ENCODE measurements around the gene ARHGEF7. TPM values are rescaled to one million over a fixed set of nuclear protein-coding genes. Genes with fewer than 3 reads are reported as not detected.

Gene ARHGEF7
- total RNA-seq, 5 donors from 2014 or later (not counting 1 experiment from before 2014, with no cell fraction given), result 68.0 to 85.8 (median 83.7) TPM

GRCh38 chr13:111159362-111160320 lies 44.5 kb downstream of the ARHGEF7 start:
- H3K4me3 ChIP-seq (ENCODE audit: control insufficient read depth in 1 of 2, extremely low read depth in 1 of 2, low read length in 1 of 2), result no peak overlapping the region
- no peaks in the 10 kb centered on the region for H3K27me3 ChIP-seq (replicated peaks in 1 of 2; ENCODE audit: control insufficient read depth in 2 of 2, extremely low read depth in 1 of 2, insufficient read depth in 2 of 2, low read length in 1 of 2)
- ATAC-seq (replicated peaks in 1 of 4), result no peak
- POLR2A ChIA-PET, result interaction anchor here in 1 of 2 donors (0.5 kb wide), 1 partner anchor 403 kb away, joined by 9 read pairs; no protein-coding TSS in a partner anchor
- H3K9me3 ChIP-seq, result no peaks in the 10 kb centered on the region
- no peak overlapping the region for H3K27ac Mint-ChIP-seq
- 100% methylated on average over 1 of the region's 3 CpGs for WGBS (ENCODE audit: insufficient coverage)
- H3K9me3 Mint-ChIP-seq, result no peaks in the 10 kb centered on the region
- CTCF ChIA-PET, result interaction anchor here in 1 of 2 donors (0.6 kb wide), 1 partner anchor 25 kb away, joined by 3 read pairs; no protein-coding TSS in a partner anchor
- peaks cover 3 to 16% of the 10 kb centered on the region in 2 donors for H3K36me3 ChIP-seq (ENCODE audit: control insufficient read depth in 2 of 2, extremely low read depth in 1 of 2, insufficient read depth in 1 of 2, low read length in 1 of 2)
- no peak overlapping the region for H3K4me3 Mint-ChIP-seq
- peaks cover 3 to 13% of the 10 kb centered on the region in 2 experiments for H3K4me1 ChIP-seq (ENCODE audit: control insufficient read depth in 1 of 2, extremely low read depth in 1 of 2, insufficient read depth in 2 of 2, low read length in 2 of 2)
- H3K4me1 Mint-ChIP-seq, result peaks cover 57 to 63% (median 60%) of the 10 kb centered on the region in 3 donors
- no peaks in the 10 kb centered on the region for H3K27me3 Mint-ChIP-seq
- peaks cover 42% of the 10 kb centered on the region for H3K36me3 Mint-ChIP-seq
- no peak for DNase-seq
- H3K27ac ChIP-seq (ENCODE audit: low read length), result no peak overlapping the region

- POLR2A ChIA-PET, result interaction anchor here in 1 of 2 donors (0.5 kb wide), 1 partner anchor 402 kb away, joined by 9 read pairs; no protein-coding TSS in a partner anchor
- CTCF ChIA-PET, result no interaction called here
- Mint-ChIP-seq H3K27ac (no peak overlapping the region), H3K4me1 (peaks cover 57 to 63% (median 62%) of the 10 kb centered on the region in 3 donors), H3K4me3 (no peak overlapping the region), H3K36me3 (peaks cover 45% of the 10 kb centered on the region), H3K27me3 (no peaks in the 10 kb centered on the region), H3K9me3 (no peaks in the 10 kb centered on the region)
- Histone ChIP-seq H3K36me3 (ENCODE audit: control insufficient read depth in 2 of 2, extremely low read depth in 1 of 2, insufficient read depth in 1 of 2, low read length in 1 of 2) (peaks cover 3 to 18% of the 10 kb centered on the region in 2 donors), H3K27me3 (replicated peaks in 1 of 2; ENCODE audit: control insufficient read depth in 2 of 2, extremely low read depth in 1 of 2, insufficient read depth in 2 of 2, low read length in 1 of 2) (no peaks in the 10 kb centered on the region), H3K4me1 (ENCODE audit: control insufficient read depth in 1 of 2, extremely low read depth in 1 of 2, insufficient read depth in 2 of 2, low read length in 2 of 2) (peaks cover 3 to 8% of the 10 kb centered on the region in 2 experiments), H3K9me3 (no peaks in the 10 kb centered on the region), H3K27ac (ENCODE audit: low read length) (no peak overlapping the region), H3K4me3 (ENCODE audit: control insufficient read depth in 1 of 2, extremely low read depth in 1 of 2, low read length in 1 of 2) (no peak overlapping the region)
- no CpG with 5 or more reads among the region's 3 CpGs for WGBS (ENCODE audit: insufficient coverage)
- no peak for ATAC-seq (replicated peaks in 1 of 4)
- no peak for DNase-seq
Observed at GRCh38 chr13:111160648-111161047, 45.5 kb downstream of the ARHGEF7 start.

DNA sequence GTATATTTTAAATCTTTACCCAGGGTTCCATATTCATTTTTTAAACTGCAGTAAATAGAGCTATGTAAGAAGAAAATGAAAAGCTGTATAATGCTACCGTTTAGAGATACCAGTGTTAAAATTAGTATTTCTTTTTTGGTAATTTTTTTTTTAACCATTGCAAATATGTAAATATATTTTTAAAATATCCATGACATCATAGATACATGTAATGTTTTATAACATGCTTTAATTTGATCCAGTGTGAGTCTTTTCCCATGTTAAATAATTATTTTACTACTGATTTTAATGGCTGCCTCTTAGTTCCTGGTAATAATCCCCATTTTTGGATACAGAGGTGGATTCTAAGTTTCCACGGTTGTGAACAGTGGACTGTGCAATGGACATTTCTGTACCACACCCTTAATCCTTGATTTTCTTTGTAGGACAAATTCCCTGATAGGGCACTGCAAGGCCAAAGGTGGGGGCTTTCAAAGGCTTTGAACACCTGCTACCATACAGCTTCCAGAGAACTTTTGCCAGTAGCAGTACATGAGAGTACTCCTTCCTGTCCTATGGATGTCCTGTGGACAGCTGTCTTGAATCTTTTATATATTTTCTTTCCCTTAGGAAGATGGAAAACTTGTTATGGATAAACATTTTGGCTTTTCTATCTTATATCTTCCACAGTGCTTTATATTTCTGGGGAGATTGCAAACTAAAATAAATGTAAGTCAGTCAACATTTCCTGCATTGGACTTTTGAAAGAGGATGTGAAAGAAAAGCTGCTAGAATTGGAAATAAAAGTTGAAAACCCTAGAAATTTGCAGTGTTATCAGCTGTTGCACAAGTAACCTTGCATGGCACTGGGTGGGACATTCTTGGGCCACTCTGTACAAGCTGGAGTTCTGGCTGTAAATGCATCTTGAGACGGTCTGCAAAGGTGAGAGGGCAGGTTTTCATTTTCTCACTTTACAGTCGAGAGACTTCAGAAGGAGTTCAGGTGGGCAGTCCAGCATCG lies 46.8 kb downstream of the ARHGEF7 start:
- CTCF ChIA-PET, result interaction anchor here in 1 of 2 donors (0.7 kb wide), 1 partner anchor 27 kb away, joined by 4 read pairs; no protein-coding TSS in a partner anchor

DNA sequence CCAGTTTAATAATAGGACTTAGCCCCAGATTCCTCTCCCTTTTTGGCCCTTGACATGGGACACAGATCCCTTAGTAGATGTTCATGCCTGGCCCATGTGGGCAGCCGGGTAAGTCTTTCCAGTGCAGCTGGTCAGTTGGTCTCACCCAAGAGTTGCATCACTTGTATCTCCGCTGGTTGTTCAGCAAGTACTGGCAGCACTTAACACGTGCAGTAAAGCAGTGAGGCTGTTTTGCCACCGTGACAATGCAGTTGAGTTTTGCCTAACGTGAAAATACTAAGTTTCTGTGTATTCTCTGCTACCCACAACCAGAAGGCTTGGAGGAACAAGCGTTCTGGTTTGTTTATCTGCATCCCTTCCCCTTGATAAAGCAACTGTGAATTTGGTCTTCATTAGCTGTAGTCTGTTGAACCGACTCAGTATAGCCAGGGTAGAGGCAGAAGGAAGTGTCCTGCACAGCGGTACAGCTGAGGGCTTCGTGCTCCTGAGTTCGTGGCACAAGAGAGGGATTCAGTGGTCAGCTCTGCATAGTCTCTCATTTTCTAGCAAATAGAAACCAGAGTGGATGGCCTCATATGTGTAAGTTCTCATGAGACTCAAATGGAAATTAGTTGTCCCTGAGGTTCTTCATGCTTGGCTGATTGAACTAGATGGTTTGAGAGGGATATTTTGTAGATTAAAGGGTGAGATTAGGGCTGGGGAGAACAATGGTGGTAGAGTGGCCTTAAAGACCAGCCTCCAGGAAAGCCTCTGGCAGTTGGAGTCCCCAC lies 50.3 kb downstream of the ARHGEF7 start:
- CTCF ChIA-PET, result no interaction called here
- no peaks in the 10 kb centered on the region for H3K27me3 Mint-ChIP-seq
- H3K27ac Mint-ChIP-seq, result peak overlapping the region in 1 of 2 donors; percentile 2
- Histone ChIP-seq H3K36me3 (ENCODE audit: control insufficient read depth in 2 of 2, extremely low read depth in 1 of 2, insufficient read depth in 1 of 2, low read length in 1 of 2) (peaks cover 12 to 22% of the 10 kb centered on the region in 2 donors), H3K4me3 (ENCODE audit: control insufficient read depth in 1 of 2, extremely low read depth in 1 of 2, low read length in 1 of 2) (no peak overlapping the region), H3K4me1 (ENCODE audit: control insufficient read depth in 1 of 2, extremely low read depth in 1 of 2, insufficient read depth in 2 of 2, low read length in 2 of 2) (peaks cover 8 to 30% of the 10 kb centered on the region in 2 experiments), H3K27me3 (replicated peaks in 1 of 2; ENCODE audit: control insufficient read depth in 2 of 2, extremely low read depth in 1 of 2, insufficient read depth in 2 of 2, low read length in 1 of 2) (no peaks in the 10 kb centered on the region), H3K27ac (ENCODE audit: low read length) (no peak overlapping the region), H3K9me3 (no peaks in the 10 kb centered on the region)
- no peak overlapping the region for H3K4me3 Mint-ChIP-seq
- DNase-seq (no peak), ATAC-seq (replicated peaks in 1 of 4) (no peak)
- H3K4me1 Mint-ChIP-seq, result peaks cover 72 to 81% (median 74%) of the 10 kb centered on the region in 3 donors
- H3K9me3 Mint-ChIP-seq, result no peaks in the 10 kb centered on the region
- 97% methylated on average over 5 of the region's 10 CpGs for WGBS (ENCODE audit: insufficient coverage)
- POLR2A ChIA-PET, result no interaction called here
- peaks cover 49% of the 10 kb centered on the region for H3K36me3 Mint-ChIP-seq

More for the DNA sequence above, 46.8 kb downstream of the ARHGEF7 start:
- Histone ChIP-seq H3K4me1 (ENCODE audit: control insufficient read depth in 1 of 2, extremely low read depth in 1 of 2, insufficient read depth in 2 of 2, low read length in 2 of 2) (peaks cover 10 to 16% of the 10 kb centered on the region in 2 experiments), H3K36me3 (ENCODE audit: control insufficient read depth in 2 of 2, extremely low read depth in 1 of 2, insufficient read depth in 1 of 2, low read length in 1 of 2) (peaks cover 5 to 24% of the 10 kb centered on the region in 2 donors), H3K27me3 (replicated peaks in 1 of 2; ENCODE audit: control insufficient read depth in 2 of 2, extremely low read depth in 1 of 2, insufficient read depth in 2 of 2, low read length in 1 of 2) (no peaks in the 10 kb centered on the region), H3K27ac (ENCODE audit: low read length) (no peak overlapping the region), H3K9me3 (no peaks in the 10 kb centered on the region), H3K4me3 (ENCODE audit: control insufficient read depth in 1 of 2, extremely low read depth in 1 of 2, low read length in 1 of 2) (no peak overlapping the region)
- Mint-ChIP-seq H3K4me1 (peaks cover 62 to 70% (median 64%) of the 10 kb centered on the region in 3 donors), H3K27ac (no peak overlapping the region), H3K4me3 (no peak overlapping the region), H3K9me3 (no peaks in the 10 kb centered on the region), H3K27me3 (no peaks in the 10 kb centered on the region), H3K36me3 (peaks cover 49% of the 10 kb centered on the region)
- WGBS (ENCODE audit: insufficient coverage), result 90% methylated on average over 2 of the region's 5 CpGs
- POLR2A ChIA-PET, result no interaction called here
- DNase-seq (no peak), ATAC-seq (replicated peaks in 1 of 4) (no peak)

DNA sequence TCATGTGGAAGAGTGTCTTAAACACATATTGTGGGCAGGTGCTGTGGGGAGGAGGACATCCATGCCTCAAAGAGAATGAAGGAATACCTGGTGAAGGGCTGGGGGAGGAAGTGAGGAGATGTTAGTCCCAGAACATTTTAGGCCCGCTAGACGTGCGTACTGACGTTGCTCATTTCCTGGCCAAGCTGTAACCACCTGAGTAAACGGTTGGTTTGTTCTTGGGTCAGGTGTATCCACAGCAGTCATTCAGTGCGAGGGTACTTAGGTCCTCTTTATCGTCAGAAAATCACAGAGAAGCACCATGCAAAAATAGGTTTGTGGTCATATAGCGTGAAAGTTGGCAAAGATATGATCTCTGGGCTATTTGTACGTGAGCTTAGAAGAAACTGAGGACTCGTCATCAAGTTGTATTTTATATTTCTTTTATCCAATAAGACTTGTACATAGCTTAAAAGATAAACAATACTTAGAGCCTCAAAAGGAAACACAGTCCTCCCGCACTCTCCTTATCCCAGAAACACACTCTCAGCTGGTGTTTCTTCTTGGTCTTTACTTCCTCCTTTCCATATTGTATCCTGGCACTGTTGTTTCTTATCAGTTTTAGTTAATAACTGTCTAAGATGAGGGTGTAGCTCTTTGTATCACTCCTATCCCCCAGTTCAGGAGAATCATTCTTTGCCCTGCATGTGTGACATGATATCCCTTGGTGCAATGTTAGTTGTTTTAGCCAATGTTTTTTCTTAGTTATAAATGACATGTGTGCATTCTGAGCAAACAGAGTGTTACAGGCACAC lies 52.0 kb downstream of the ARHGEF7 start:
- H3K4me1 ChIP-seq (ENCODE audit: control insufficient read depth in 1 of 2, extremely low read depth in 1 of 2, insufficient read depth in 2 of 2, low read length in 2 of 2), result peaks cover 17 to 37% of the 10 kb centered on the region in 2 experiments
- POLR2A ChIA-PET, result interaction anchor here in 1 of 2 donors (1.2 kb wide), 1 partner anchor 22 kb away, joined by 4 read pairs; no protein-coding TSS in a partner anchor
- H3K27ac ChIP-seq (ENCODE audit: low read length), result no peak overlapping the region
- peak; percentile 43 to 87 (median 61) for ATAC-seq (replicated peaks in 1 of 4)
- H3K27me3 ChIP-seq (replicated peaks in 1 of 2; ENCODE audit: control insufficient read depth in 2 of 2, extremely low read depth in 1 of 2, insufficient read depth in 2 of 2, low read length in 1 of 2), result no peaks in the 10 kb centered on the region
- DNase-seq, result peak in 10 of 35 experiments; percentile 15 to 64 (median 27)
- no peaks in the 10 kb centered on the region for H3K9me3 ChIP-seq
- Mint-ChIP-seq H3K27me3 (no peaks in the 10 kb centered on the region), H3K4me1 (peaks cover 80 to 82% (median 82%) of the 10 kb centered on the region in 3 donors), H3K4me3 (peak overlapping the region in 2 of 3 donors; percentile 13 to 15), H3K36me3 (peaks cover 40% of the 10 kb centered on the region), H3K27ac (peak overlapping the region; percentile 9 to 71), H3K9me3 (no peaks in the 10 kb centered on the region)
- 0% methylated on average over 1 of the region's 11 CpGs for WGBS (ENCODE audit: insufficient coverage)
- H3K36me3 ChIP-seq (ENCODE audit: control insufficient read depth in 2 of 2, extremely low read depth in 1 of 2, insufficient read depth in 1 of 2, low read length in 1 of 2), result peaks cover 12 to 22% of the 10 kb centered on the region in 2 donors
- CTCF ChIA-PET, result interaction anchor here (0.6 to 0.7 kb wide), 2 partner anchors 25 to 1451 kb away, joined by 3 read pairs; no protein-coding TSS in a partner anchor
- no peak overlapping the region for H3K4me3 ChIP-seq (ENCODE audit: control insufficient read depth in 1 of 2, extremely low read depth in 1 of 2, low read length in 1 of 2)
